Activated CD4-positive, alpha-beta T cell treated with anti-CD3 and anti-CD28 coated beads, Interleukin-2, amount 10 ng/mL, durations not matched to agents 7 days and 5 days (primary cell): ENCODE results near the gene HAPLN3. TPM values are rescaled to one million over a fixed set of nuclear protein-coding genes. Genes with fewer than 3 reads are reported as not detected.
"Not testable (repeated sequence)": the region's sequence is repeated elsewhere in the genome, so short reads cannot be mapped to it uniquely, and the experiment has no call there.

Experiments used
- CTCF ChIA-PET: fragments of 350-600 bp; sonication (Branson Sonifier 250); formaldehyde crosslinking; loops from one replicate; lab custom pipeline; 2021; ENCODE audit warnings: antibody characterized with exemption; lab: Charles Lee
- POLR2A ChIA-PET: fragments of 350-600 bp; sonication (Branson Sonifier 250); formaldehyde crosslinking; loops from one replicate; lab custom pipeline; 2021; ENCODE audit warnings: antibody characterized with exemption; lab: Charles Lee
- DNase-seq: peaks from one replicate; pipeline ENCODE4 v3.0.0-alpha.2; 2020
- H3K27ac Mint-ChIP-seq: one replicate; pipeline ENCODE4 v1.8.0; 2021; ENCODE audit warnings: mild to moderate bottlenecking, moderate library complexity, mixed read lengths
- H3K27me3 Mint-ChIP-seq: one replicate; pipeline ENCODE4 v1.8.0; 2021; ENCODE audit warnings: mixed read lengths
- H3K36me3 Mint-ChIP-seq: one replicate; pipeline ENCODE4 v1.8.0; 2021; ENCODE audit warnings: low read depth, mixed read lengths
- H3K4me1 Mint-ChIP-seq: one replicate; pipeline ENCODE4 v1.8.0; 2021; ENCODE audit warnings: mixed read lengths
- H3K4me3 Mint-ChIP-seq: one replicate; pipeline ENCODE4 v1.8.0; 2021; ENCODE audit warnings: mild to moderate bottlenecking, moderate library complexity, mixed read lengths
- H3K9me3 Mint-ChIP-seq: one replicate; pipeline ENCODE4 v1.8.0; 2021; ENCODE audit warnings: mixed read lengths
- total RNA-seq, 2 experiments: library from RNA; stranded (reverse); gene quantifications; one replicate each; pipeline ENCODE4 v1.2.3, GENCODE V29; 2021

HAPLN3 gene
- total RNA-seq, 2 experiments from 2014 or later, result 75.4 to 86.1 TPM

- H3K4me3 Mint-ChIP-seq, H3K27me3 Mint-ChIP-seq, H3K9me3 Mint-ChIP-seq, POLR2A ChIA-PET, H3K36me3 Mint-ChIP-seq, DNase-seq: not testable (repeated sequence)
- CTCF ChIA-PET, result interaction anchor here (0.5 to 7.7 kb wide), 9 partner anchors 10 to 984 kb away, joined by 3 to 45 read pairs (median 3); no protein-coding TSS in a partner anchor
- Mint-ChIP-seq H3K4me1 (peaks cover 17% of the 10 kb centered on the region), H3K27ac (peak overlapping the region; percentile 19)
These were observed 25.6 kb upstream of the HAPLN3 start for GRCh38 chr15:88920892-88921435.

GRCh38 chr15:88920186-88920891, 25.0 kb upstream of the HAPLN3 start:
- H3K27me3 Mint-ChIP-seq, result peaks cover 4% of the 10 kb centered on the region
- DNase-seq, result no peak
- H3K36me3 Mint-ChIP-seq, result no peaks in the 10 kb centered on the region
- H3K9me3 Mint-ChIP-seq, result no peaks in the 10 kb centered on the region
- ChIA-PET CTCF (interaction anchor here (0.6 to 7.7 kb wide), 6 partner anchors 12 to 296 kb away, joined by 3 to 45 read pairs (median 3); no protein-coding TSS in a partner anchor), POLR2A (no interaction called here)
- peaks cover 17% of the 10 kb centered on the region for H3K4me1 Mint-ChIP-seq
- H3K27ac Mint-ChIP-seq, result peak overlapping the region; percentile 19
- no peak overlapping the region for H3K4me3 Mint-ChIP-seq

- Mint-ChIP-seq H3K4me1 (peaks cover 21% of the 10 kb centered on the region), H3K4me3 (no peak overlapping the region), H3K27ac (no peak overlapping the region), H3K27me3 (peaks cover 4% of the 10 kb centered on the region), H3K36me3 (no peaks in the 10 kb centered on the region), H3K9me3 (no peaks in the 10 kb centered on the region)
- POLR2A ChIA-PET, result no interaction called here
- DNase-seq, result no peak
- CTCF ChIA-PET, result interaction anchor here (7.7 kb wide), 1 partner anchor 14 kb away, joined by 45 read pairs; no protein-coding TSS in a partner anchor
These were observed 23.4 kb upstream of the HAPLN3 start for GRCh38 chr15:88918738-88919137.

GRCh38 chr15:88917760-88918159, 22.4 kb upstream of the HAPLN3 start:
- Mint-ChIP-seq H3K36me3 (no peaks in the 10 kb centered on the region), H3K4me3 (no peak overlapping the region), H3K9me3 (no peaks in the 10 kb centered on the region), H3K27ac (no peak overlapping the region), H3K27me3 (peaks cover 4% of the 10 kb centered on the region), H3K4me1 (peaks cover 26% of the 10 kb centered on the region)
- ChIA-PET POLR2A (no interaction called here), CTCF (interaction anchor here (0.6 to 7.7 kb wide), 4 partner anchors 13 to 359 kb away, joined by 3 to 45 read pairs (median 4); no protein-coding TSS in a partner anchor)
- DNase-seq, result no peak

- peaks cover 4% of the 10 kb centered on the region for H3K27me3 Mint-ChIP-seq
- peaks cover 33% of the 10 kb centered on the region for H3K4me1 Mint-ChIP-seq
- POLR2A ChIA-PET, result no interaction called here
- peaks cover 4% of the 10 kb centered on the region for H3K36me3 Mint-ChIP-seq
- no peak overlapping the region for H3K4me3 Mint-ChIP-seq
- no peak for DNase-seq
- no peaks in the 10 kb centered on the region for H3K9me3 Mint-ChIP-seq
- no peak overlapping the region for H3K27ac Mint-ChIP-seq
- CTCF ChIA-PET, result interaction anchor here (0.6 to 7.7 kb wide), 4 partner anchors 10 to 222 kb away, joined by 3 to 45 read pairs (median 3); no protein-coding TSS in a partner anchor
These were observed 20.0 kb upstream of the HAPLN3 start for GRCh38 chr15:88915354-88915753.

GRCh38 chr15:88913850-88914169, 18.5 kb upstream of the HAPLN3 start:
- DNase-seq, result no peak
- ChIA-PET CTCF (interaction anchor here (1.0 to 7.7 kb wide), 2 partner anchors 9 kb away, joined by 7 to 45 read pairs; no protein-coding TSS in a partner anchor), POLR2A (no interaction called here)
- H3K4me1 Mint-ChIP-seq, result peaks cover 25% of the 10 kb centered on the region
- no peaks in the 10 kb centered on the region for H3K9me3 Mint-ChIP-seq
- H3K4me3 Mint-ChIP-seq, result peak overlapping the region; percentile 91
- H3K27ac Mint-ChIP-seq, result peak overlapping the region; percentile 95
- peaks cover 2% of the 10 kb centered on the region for H3K27me3 Mint-ChIP-seq
- H3K36me3 Mint-ChIP-seq, result peaks cover 10% of the 10 kb centered on the region

- Mint-ChIP-seq H3K4me1 (peaks cover 24% of the 10 kb centered on the region), H3K4me3 (peak within 1 kb of the TSS; percentile 91), H3K36me3 (peaks cover 12% of the 10 kb centered on the region), H3K27ac (peak within 1 kb of the TSS; percentile 95), H3K27me3 (peaks cover 2% of the 10 kb centered on the region), H3K9me3 (no peaks in the 10 kb centered on the region)
- ChIA-PET CTCF (interaction anchor here (1.0 to 1.2 kb wide), 2 partner anchors 9 to 13 kb away, joined by 4 to 7 read pairs; no protein-coding TSS in a partner anchor), POLR2A (no interaction called here)
- peak; percentile 83 for DNase-seq
These were observed 17.9 kb upstream of the HAPLN3 start, which contains the start of gene MFGE8 for GRCh38 chr15:88913017-88913849. Gene MFGE8, minus strand, starts transcription at chr15:88913379. Its CDS starts 60 bp downstream, at chr15:88913319.

GRCh38 chr15:88912500-88912921, 17.2 kb upstream of the HAPLN3 start:
- no peak for DNase-seq
- H3K4me1 Mint-ChIP-seq, result peaks cover 21% of the 10 kb centered on the region
- H3K27me3 Mint-ChIP-seq, result peaks cover under 1% of the 10 kb centered on the region
- peak overlapping the region; percentile 91 for H3K4me3 Mint-ChIP-seq
- H3K27ac Mint-ChIP-seq, result peak overlapping the region; percentile 95
- no peaks in the 10 kb centered on the region for H3K9me3 Mint-ChIP-seq
- CTCF ChIA-PET, result interaction anchor here (1.2 kb wide), 1 partner anchor 12 kb away, joined by 4 read pairs; no protein-coding TSS in a partner anchor
- POLR2A ChIA-PET, result no interaction called here
- peaks cover 14% of the 10 kb centered on the region for H3K36me3 Mint-ChIP-seq

GRCh38 chr15:88911766-88912118, 16.4 kb upstream of the HAPLN3 start:
- Mint-ChIP-seq H3K4me1 (peaks cover 21% of the 10 kb centered on the region), H3K9me3 (no peaks in the 10 kb centered on the region), H3K27ac (no peak overlapping the region), H3K36me3 (peaks cover 14% of the 10 kb centered on the region), H3K4me3 (peak overlapping the region; percentile 91), H3K27me3 (no peaks in the 10 kb centered on the region)
- ChIA-PET POLR2A (no interaction called here), CTCF (interaction anchor here (0.6 to 1.2 kb wide), 4 partner anchors 9 to 247 kb away, joined by 3 to 4 read pairs (median 3); no protein-coding TSS in a partner anchor)
- DNase-seq, result no peak

GRCh38 chr15:88909956-88910831, 14.8 kb upstream of the HAPLN3 start:
- Mint-ChIP-seq H3K9me3 (no peaks in the 10 kb centered on the region), H3K27me3 (no peaks in the 10 kb centered on the region), H3K36me3 (peaks cover 19% of the 10 kb centered on the region), H3K4me3 (no peak overlapping the region), H3K4me1 (peaks cover 32% of the 10 kb centered on the region), H3K27ac (no peak overlapping the region)
- ChIA-PET POLR2A (no interaction called here), CTCF (interaction anchor here (0.6 to 1.2 kb wide), 3 partner anchors 12 to 158 kb away, joined by 3 to 4 read pairs (median 4); no protein-coding TSS in a partner anchor)
- DNase-seq, result no peak

GRCh38 chr15:88908697-88909621, 13.6 kb upstream of the HAPLN3 start:
- Mint-ChIP-seq H3K4me3 (no peak overlapping the region), H3K36me3 (peaks cover 26% of the 10 kb centered on the region), H3K4me1 (peaks cover 43% of the 10 kb centered on the region), H3K9me3 (no peaks in the 10 kb centered on the region), H3K27ac (peak overlapping the region; percentile 60), H3K27me3 (no peaks in the 10 kb centered on the region)
- CTCF ChIA-PET, result interaction anchor here (0.6 to 1.7 kb wide), 3 partner anchors 12 to 160 kb away, joined by 3 to 10 read pairs (median 4); partner anchors contain the start of gene HAPLN3
- POLR2A ChIA-PET, result no interaction called here
- no peak for DNase-seq
